GM03348 (cell line): ENCODE measurements around the gene TMEM186.
"Not testable (repeated sequence)": the region's sequence is repeated elsewhere in the genome, so short reads cannot be mapped to it uniquely, and the experiment has no call there.

Source experiments
- DNase-seq: peaks from one replicate; pipeline ENCODE4 v3.0.0; 2012; ENCODE audit warnings: low spot score

TMEM186 gene

GRCh38 chr16:8812162-8812843 lies 14.9 kb upstream of the TMEM186 start:
- DNase-seq: no peak

GRCh38 chr16:8808613-8809353 lies 11.3 kb upstream of the TMEM186 start:
- DNase-seq: no peak

- DNase-seq: no peak
Measured at GRCh38 chr16:8808009-8808408, 10.6 kb upstream of the TMEM186 start.

GRCh38 chr16:8807189-8807588 lies 9.8 kb upstream of the TMEM186 start:
- DNase-seq: no peak

GRCh38 chr16:8806272-8806983 lies 9.0 kb upstream of the TMEM186 start:
- DNase-seq: no peak

GRCh38 chr16:8804313-8804712 lies 6.9 kb upstream of the TMEM186 start:
- no peak for DNase-seq

- not testable (repeated sequence) for DNase-seq
Measured at GRCh38 chr16:8803733-8804132, 6.3 kb upstream of the TMEM186 start.

GRCh38 chr16:8801701-8802100 lies 4.3 kb upstream of the TMEM186 start:
- DNase-seq: no peak

GRCh38 chr16:8798535-8799157 lies 1.2 kb upstream of the TMEM186 start:
- DNase-seq: peak; percentile 24

- peak; percentile 43 for DNase-seq
Measured at GRCh38 chr16:8798174-8798527, 712 bp upstream of the TMEM186 start.

- DNase-seq: peak; percentile 23
Measured at GRCh38 chr16:8796469-8797363, 723 bp downstream of the TMEM186 start.

- no peak for DNase-seq
Measured at GRCh38 chr16:8795818-8796217, 1.6 kb downstream of the TMEM186 start.

- peak; percentile 34 for DNase-seq
Measured at GRCh38 chr16:8795091-8795490, 2.3 kb downstream of the TMEM186 start.

GRCh38 chr16:8788578-8789172 lies 8.8 kb downstream of the TMEM186 start:
- DNase-seq: no peak

- not testable (repeated sequence) for DNase-seq
Measured at GRCh38 chr16:8786316-8786715, 11.1 kb downstream of the TMEM186 start.

- DNase-seq: no peak
Measured at GRCh38 chr16:8785408-8785807, 12.0 kb downstream of the TMEM186 start.

- no peak for DNase-seq
Measured at GRCh38 chr16:8782673-8783072, 14.8 kb downstream of the TMEM186 start.

GRCh38 chr16:8781797-8782196 lies 15.6 kb downstream of the TMEM186 start:
- DNase-seq: no peak

- DNase-seq: no peak
Measured at GRCh38 chr16:8777217-8777616, 20.2 kb downstream of the TMEM186 start.

- no peak for DNase-seq
Measured at GRCh38 chr16:8776129-8776584, 21.3 kb downstream of the TMEM186 start.

GRCh38 chr16:8775359-8775758 lies 22.1 kb downstream of the TMEM186 start:
- DNase-seq: no peak
